Gastrocnemius medialis (tissue), 4 donors: ENCODE data around the gene FAM118B. TPM values are rescaled to one million over a fixed set of nuclear protein-coding genes. Genes with fewer than 3 reads are reported as not detected.

ENCODE experiments used
- ATAC-seq, 2 donors: fragments of 150-250 bp; one replicate each; pipeline ENCODE4 v1.9.1; 2016
- DNase-seq, 2 donors: peaks; one replicate each; pipeline ENCODE4 v3.0.0-alpha.2; 2019
- H3K27ac ChIP-seq, 4 donors: fragments of 200-600 bp; sonication (generic); 1 replicate in 1 of 4; 2 replicates in 3 of 4; pipeline ENCODE4 v1.5.1; 2016 to 2018; ENCODE audit warnings: mild to moderate bottlenecking in 2 of 4, moderate library complexity in 1 of 4
- H3K27me3 ChIP-seq, 3 donors: fragments of 200-600 bp; sonication (generic) in 2 of 3; 1 replicate in 1 of 3; 2 replicates in 2 of 3; pipeline versions ENCODE4 v1.5.1 to v1.6.0; 2016 to 2019; ENCODE audit warnings: mild to moderate bottlenecking in 1 of 3, moderate library complexity in 1 of 3
- H3K36me3 ChIP-seq, 2 donors: fragments of 200-600 bp; sonication (generic) in 1 of 2; one replicate each; pipeline ENCODE4 v1.5.1; 2017 to 2018
- H3K4me1 ChIP-seq, 2 donors: fragments of 200-600 bp; sonication (generic) in 1 of 2; one replicate each; pipeline ENCODE4 v1.5.1; 2016 to 2017; ENCODE audit warnings: mild to moderate bottlenecking in 2 of 2
- H3K4me3 ChIP-seq, 4 donors: fragments of 200-600 bp; sonication (generic) in 3 of 4; 1 replicate in 1 of 4; 2 replicates in 3 of 4; pipeline ENCODE4 v1.5.1; 2016 to 2019; ENCODE audit warnings: mild to moderate bottlenecking in 2 of 4
- H3K9me3 ChIP-seq, 3 donors: fragments of 200-600 bp; sonication (generic) in 2 of 3; 1 replicate in 1 of 3; 2 replicates in 2 of 3; pipeline ENCODE4 v1.5.1; 2016 to 2019
- POLR2A ChIP-seq, 2 donors: fragments of 450-650 bp; IDR thresholded peaks; one replicate each; pipeline ENCODE4 v1.6.1; 2017; ENCODE audit warnings: antibody characterized with exemption in 2 of 2, mild to moderate bottlenecking in 2 of 2, moderate library complexity in 2 of 2
- in situ Hi-C, 4 donors: fragments of 200-750 bp; cut with MboI; loops; one replicate each; pipeline versions ENCODE4 v1.15.0 to v1.8.0; 2017; ENCODE audit warnings: low sequenced_read_pairs in 4 of 4
- intact Hi-C: fragments of 100-400 bp; cut with DNase I; formaldehyde crosslinking; loops from one replicate; pipeline ENCODE4 v1.15.1; 2023; ENCODE audit warnings: low total_unique reads
- total RNA-seq, 4 donors: library from RNA; depleted of rRNA; stranded (reverse); fragments of >200 nt; gene quantifications; one replicate each; pipeline versions ENCODE4 v1.1.0 to v1.2.3, GENCODE V29; 2016
- TF ChIP-seq, protein P1 (sequence below), 5 experiments: fragments of 450-650 bp in 3 of 5; fragments of 200-600 bp in 2 of 5; sonication (generic) in 2 of 5; IDR thresholded peaks in 4 of 5; conservative IDR thresholded peaks in 1 of 5; 1 replicate in 4 of 5; 2 replicates in 1 of 5; pipeline ENCODE4 v1.5.1; 2016 to 2019; ENCODE audit warnings: antibody characterized with exemption in 5 of 5, mild to moderate bottlenecking in 3 of 5, moderate library complexity in 3 of 5

The FAM118B gene
- total RNA-seq, 4 donors from 2014 or later: 13.6 to 32.2 (median 23.2) TPM

DNA sequence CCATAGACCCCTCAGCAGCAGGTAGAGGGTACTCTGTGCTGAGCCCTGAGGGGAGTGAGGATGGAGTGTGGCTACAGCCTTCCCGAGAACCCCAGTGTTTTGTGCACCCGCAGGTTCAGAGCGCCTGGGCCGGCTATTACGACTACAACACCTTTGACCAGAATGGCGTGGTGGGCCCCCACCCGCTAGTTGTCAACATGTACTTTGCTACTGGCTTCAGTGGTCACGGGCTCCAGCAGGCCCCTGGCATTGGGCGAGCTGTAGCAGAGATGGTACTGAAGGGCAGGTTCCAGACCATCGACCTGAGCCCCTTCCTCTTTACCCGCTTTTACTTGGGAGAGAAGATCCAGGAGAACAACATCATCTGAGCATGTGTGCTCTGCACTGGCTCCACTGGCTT is 65.7 kb downstream of the FAM118B start:
- Histone ChIP-seq H3K27ac (no peak overlapping the region), H3K4me3 (no peak overlapping the region), H3K27me3 (no peaks in the 10 kb centered on the region), H3K36me3 (peaks cover 0 to 47% of the 10 kb centered on the region in 2 donors), H3K4me1 (peaks cover 6 to 7% of the 10 kb centered on the region in 2 donors), H3K9me3 (no peaks in the 10 kb centered on the region)
- in situ Hi-C loops: loop anchor here in 1 of 4 donors (10.0 kb wide), 1 partner anchor 63 kb away; the partner anchor contains the start of genes FAM118B and RPUSD4
- TF ChIP-seq POLR2A (IDR thresholded peaks at IDR 0.05): no peak
- TF ChIP-seq, protein P1, sequence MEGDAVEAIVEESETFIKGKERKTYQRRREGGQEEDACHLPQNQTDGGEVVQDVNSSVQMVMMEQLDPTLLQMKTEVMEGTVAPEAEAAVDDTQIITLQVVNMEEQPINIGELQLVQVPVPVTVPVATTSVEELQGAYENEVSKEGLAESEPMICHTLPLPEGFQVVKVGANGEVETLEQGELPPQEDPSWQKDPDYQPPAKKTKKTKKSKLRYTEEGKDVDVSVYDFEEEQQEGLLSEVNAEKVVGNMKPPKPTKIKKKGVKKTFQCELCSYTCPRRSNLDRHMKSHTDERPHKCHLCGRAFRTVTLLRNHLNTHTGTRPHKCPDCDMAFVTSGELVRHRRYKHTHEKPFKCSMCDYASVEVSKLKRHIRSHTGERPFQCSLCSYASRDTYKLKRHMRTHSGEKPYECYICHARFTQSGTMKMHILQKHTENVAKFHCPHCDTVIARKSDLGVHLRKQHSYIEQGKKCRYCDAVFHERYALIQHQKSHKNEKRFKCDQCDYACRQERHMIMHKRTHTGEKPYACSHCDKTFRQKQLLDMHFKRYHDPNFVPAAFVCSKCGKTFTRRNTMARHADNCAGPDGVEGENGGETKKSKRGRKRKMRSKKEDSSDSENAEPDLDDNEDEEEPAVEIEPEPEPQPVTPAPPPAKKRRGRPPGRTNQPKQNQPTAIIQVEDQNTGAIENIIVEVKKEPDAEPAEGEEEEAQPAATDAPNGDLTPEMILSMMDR (IDR thresholded peaks at IDR 0.05 in 4 of 5, conservative IDR thresholded peaks at IDR 0.05 in 1 of 5): no peak
- no peak for ATAC-seq
- intact Hi-C loops: no loop called here
- DNase-seq: no peak

DNA sequence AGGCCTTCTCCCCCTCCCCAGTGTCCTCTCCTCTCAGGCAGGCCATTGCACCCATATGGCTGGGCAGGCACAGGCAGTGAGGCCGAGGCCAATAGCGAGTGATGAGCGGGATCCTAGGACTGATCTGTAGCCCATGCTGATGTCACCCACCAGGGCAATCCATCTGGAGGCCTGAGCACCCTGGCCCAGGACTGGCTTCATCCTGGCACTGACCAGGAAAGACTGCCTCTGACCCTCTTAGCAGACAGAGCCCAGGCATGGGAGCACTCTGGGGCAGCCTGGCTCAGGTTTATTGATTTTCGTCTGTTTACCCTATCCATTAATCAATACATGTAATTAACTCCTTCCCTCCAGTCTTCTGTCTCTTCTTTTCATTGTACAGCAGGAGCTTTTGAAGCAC is 66.2 kb downstream of the FAM118B start:
- ATAC-seq: no peak
- DNase-seq: no peak
- Histone ChIP-seq H3K27ac (no peak overlapping the region), H3K36me3 (peaks cover 0 to 44% of the 10 kb centered on the region in 2 donors), H3K4me3 (no peak overlapping the region), H3K9me3 (no peaks in the 10 kb centered on the region), H3K4me1 (peaks cover 7 to 8% of the 10 kb centered on the region in 2 donors), H3K27me3 (no peaks in the 10 kb centered on the region)
- intact Hi-C loops (no loop called here), in situ Hi-C loops (loop anchor here in 1 of 4 donors (10.0 kb wide), 1 partner anchor 63 kb away; the partner anchor contains the start of genes FAM118B and RPUSD4)
- TF ChIP-seq POLR2A (IDR thresholded peaks at IDR 0.05): no peak
- TF ChIP-seq, protein P1 (IDR thresholded peaks at IDR 0.05 in 4 of 5, conservative IDR thresholded peaks at IDR 0.05 in 1 of 5): no peak

DNA sequence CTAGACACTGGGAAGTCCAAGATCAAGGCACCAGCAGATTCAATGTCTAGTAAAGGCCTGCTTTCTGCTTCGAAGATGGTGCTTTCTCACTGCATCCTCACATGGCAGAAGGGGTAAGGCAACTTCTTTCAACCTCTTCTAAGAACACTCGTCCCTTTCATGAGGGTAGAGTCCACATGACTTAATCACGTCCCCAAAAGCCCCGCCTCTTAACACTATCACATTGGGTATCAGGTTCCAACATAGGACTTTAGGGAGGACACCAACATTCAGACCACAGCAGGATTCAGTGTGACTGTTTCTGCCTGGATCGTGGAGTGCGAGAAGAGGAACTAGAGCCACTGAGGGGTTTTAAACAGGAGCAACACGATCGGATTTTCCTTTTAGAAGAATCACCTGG is 67.6 kb downstream of the FAM118B start:
- TF ChIP-seq, protein P1 (IDR thresholded peaks at IDR 0.05 in 4 of 5, conservative IDR thresholded peaks at IDR 0.05 in 1 of 5): no peak
- TF ChIP-seq POLR2A (IDR thresholded peaks at IDR 0.05): no peak
- peaks cover 0 to 30% of the 10 kb centered on the region in 2 donors for H3K36me3 ChIP-seq
- in situ Hi-C loops: loop anchor here in 1 of 4 donors (10.0 kb wide), 1 partner anchor 64 kb away; the partner anchor contains the start of genes FAM118B and RPUSD4

DNA sequence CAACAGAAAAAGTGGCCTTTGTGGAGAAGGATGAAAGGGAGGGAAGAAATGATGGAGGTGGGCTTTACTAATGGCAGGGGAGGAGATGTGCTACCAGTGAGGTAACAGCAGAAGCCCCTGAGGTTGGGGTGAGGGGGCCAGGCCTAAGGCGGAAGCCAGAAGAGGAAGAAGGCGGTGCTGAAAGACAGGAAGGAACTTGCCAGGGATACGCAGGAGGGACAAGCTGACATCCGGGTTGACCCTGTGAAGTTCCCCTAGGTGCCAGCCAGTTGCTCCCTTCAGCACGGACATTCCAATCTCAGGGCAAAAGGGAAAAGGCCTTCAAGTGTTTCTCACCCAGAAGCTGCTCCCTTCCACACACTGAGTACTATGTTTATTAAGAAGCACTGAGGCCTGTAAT is 69.0 kb downstream of the FAM118B start:
- TF ChIP-seq, protein P1 (IDR thresholded peaks at IDR 0.05 in 4 of 5, conservative IDR thresholded peaks at IDR 0.05 in 1 of 5): no peak
- TF ChIP-seq POLR2A (IDR thresholded peaks at IDR 0.05): no peak
- Histone ChIP-seq H3K27ac (no peak overlapping the region), H3K4me1 (peaks cover 11 to 21% of the 10 kb centered on the region in 2 donors), H3K4me3 (no peak overlapping the region), H3K9me3 (no peaks in the 10 kb centered on the region), H3K36me3 (peaks cover 0 to 16% of the 10 kb centered on the region in 2 donors), H3K27me3 (no peaks in the 10 kb centered on the region)
- in situ Hi-C loops (no loop called here), intact Hi-C loops (no loop called here)
- ATAC-seq: no peak
- DNase-seq: no peak

More for the DNA sequence above, 67.6 kb downstream of the FAM118B start:
- DNase-seq (no peak), ATAC-seq (no peak)
- Histone ChIP-seq H3K4me3 (no peak overlapping the region), H3K27ac (no peak overlapping the region), H3K9me3 (no peaks in the 10 kb centered on the region), H3K27me3 (no peaks in the 10 kb centered on the region), H3K4me1 (peaks cover 11 to 14% of the 10 kb centered on the region in 2 donors)
- intact Hi-C loops: no loop called here

DNA sequence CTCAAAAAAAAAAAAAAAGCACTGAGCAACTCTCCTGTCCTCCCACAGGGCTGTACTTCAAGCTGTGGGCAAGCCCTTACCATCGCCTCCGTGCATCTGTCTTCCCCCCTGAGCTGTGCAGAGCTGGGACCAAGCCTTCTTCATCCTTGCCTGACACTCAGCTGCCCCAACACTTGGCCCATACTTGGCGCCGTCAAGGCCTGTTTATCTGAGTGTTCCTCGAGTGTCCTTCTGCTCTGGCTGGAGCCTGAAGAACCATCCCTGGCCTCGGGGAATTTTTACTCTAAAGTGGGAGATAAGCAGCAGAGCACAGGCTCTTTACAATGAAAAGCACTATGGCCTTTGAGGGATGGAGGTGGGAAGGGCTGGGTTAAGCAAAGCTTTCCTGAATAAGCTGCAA is 69.7 kb downstream of the FAM118B start:
- DNase-seq (no peak), ATAC-seq (no peak)
- no peaks in the 10 kb centered on the region for H3K27me3 ChIP-seq
- peaks cover 0 to 10% of the 10 kb centered on the region in 2 donors for H3K36me3 ChIP-seq
- no peaks in the 10 kb centered on the region for H3K9me3 ChIP-seq
- in situ Hi-C loops: no loop called here
- intact Hi-C loops: no loop called here
- peak overlapping the region in 1 of 4 donors; percentile 94 for H3K27ac ChIP-seq
- no peak overlapping the region for H3K4me3 ChIP-seq
- TF ChIP-seq, protein P1 (IDR thresholded peaks at IDR 0.05 in 4 of 5, conservative IDR thresholded peaks at IDR 0.05 in 1 of 5): no peak
- TF ChIP-seq POLR2A (IDR thresholded peaks at IDR 0.05): no peak
- H3K4me1 ChIP-seq: peaks cover 11 to 21% of the 10 kb centered on the region in 2 donors
